Tibial nerve (tissue), 3 donors: ENCODE measurements around the gene PPP2R3A.

Experiments
- POLR2A ChIP-seq, 2 donors: fragments of 450-650 bp; IDR thresholded peaks; one replicate each; pipeline ENCODE4 v1.6.1; 2017; ENCODE audit warnings: antibody characterized with exemption in 2 of 2, mild to moderate bottlenecking in 2 of 2, moderate library complexity in 2 of 2
- TF ChIP-seq, protein P1 (sequence below), 5 experiments: fragments of 200-600 bp in 3 of 5; fragments of 450-650 bp in 2 of 5; sonication (generic) in 3 of 5; IDR thresholded peaks; one replicate each; pipeline ENCODE4 v1.5.1; 2016 to 2019; ENCODE audit warnings: antibody characterized with exemption in 5 of 5, mild to moderate bottlenecking in 3 of 5, moderate library complexity in 2 of 5

- no peak for TF ChIP-seq POLR2A (IDR thresholded peaks at IDR 0.05)
- TF ChIP-seq, protein P1, sequence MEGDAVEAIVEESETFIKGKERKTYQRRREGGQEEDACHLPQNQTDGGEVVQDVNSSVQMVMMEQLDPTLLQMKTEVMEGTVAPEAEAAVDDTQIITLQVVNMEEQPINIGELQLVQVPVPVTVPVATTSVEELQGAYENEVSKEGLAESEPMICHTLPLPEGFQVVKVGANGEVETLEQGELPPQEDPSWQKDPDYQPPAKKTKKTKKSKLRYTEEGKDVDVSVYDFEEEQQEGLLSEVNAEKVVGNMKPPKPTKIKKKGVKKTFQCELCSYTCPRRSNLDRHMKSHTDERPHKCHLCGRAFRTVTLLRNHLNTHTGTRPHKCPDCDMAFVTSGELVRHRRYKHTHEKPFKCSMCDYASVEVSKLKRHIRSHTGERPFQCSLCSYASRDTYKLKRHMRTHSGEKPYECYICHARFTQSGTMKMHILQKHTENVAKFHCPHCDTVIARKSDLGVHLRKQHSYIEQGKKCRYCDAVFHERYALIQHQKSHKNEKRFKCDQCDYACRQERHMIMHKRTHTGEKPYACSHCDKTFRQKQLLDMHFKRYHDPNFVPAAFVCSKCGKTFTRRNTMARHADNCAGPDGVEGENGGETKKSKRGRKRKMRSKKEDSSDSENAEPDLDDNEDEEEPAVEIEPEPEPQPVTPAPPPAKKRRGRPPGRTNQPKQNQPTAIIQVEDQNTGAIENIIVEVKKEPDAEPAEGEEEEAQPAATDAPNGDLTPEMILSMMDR (IDR thresholded peaks at IDR 0.05): no peak
Measured at GRCh38 chr3:135975053-135975452, 9.5 kb downstream of the PPP2R3A start.
